Progenitor cell of endocrine pancreas (in vitro differentiated cells): Measurements from ENCODE around the gene FAM228A. TPM values are rescaled to one million over a fixed set of nuclear protein-coding genes. Genes with fewer than 3 reads are reported as not detected.
"Not testable (repeated sequence)": the region's sequence is repeated elsewhere in the genome, so short reads cannot be mapped to it uniquely, and the experiment has no call there.

Source experiments
- DNase-seq: peaks from one replicate; pipeline ENCODE4 v3.0.0; 2021; ENCODE audit warnings: low spot score; ENCODE audit not compliant: unreplicated experiment
- H3K27ac Mint-ChIP-seq: 2 replicates; pipeline ENCODE4 v1.8.0; 2021; ENCODE audit warnings: mild to moderate bottlenecking, moderate library complexity, mixed read lengths
- H3K27me3 Mint-ChIP-seq: 2 replicates; pipeline ENCODE4 v1.8.0; 2021; ENCODE audit warnings: mixed read lengths
- H3K36me3 Mint-ChIP-seq: 2 replicates; pipeline ENCODE4 v1.8.0; 2022; ENCODE audit warnings: mixed read lengths; ENCODE audit not compliant: insufficient read depth
- H3K4me1 Mint-ChIP-seq: 2 replicates; pipeline ENCODE4 v1.8.0; 2021; ENCODE audit warnings: low read depth, mixed read lengths
- H3K4me3 Mint-ChIP-seq: 2 replicates; pipeline ENCODE4 v1.8.0; 2021; ENCODE audit warnings: low read depth, mild to moderate bottlenecking, moderate library complexity, mixed read lengths
- H3K9me3 Mint-ChIP-seq: 2 replicates; pipeline ENCODE4 v1.8.0; 2021; ENCODE audit warnings: low read depth, mixed read lengths
- CTCF ChIP-seq: fragments of 200-600 bp; sonication (generic); IDR thresholded peaks from one replicate; pipeline ENCODE4 v1.5.0; 2021; ENCODE audit warnings: antibody characterized with exemption, mild to moderate bottlenecking; ENCODE audit not compliant: unreplicated experiment
- long read RNA-seq: library from polyadenylated mRNA; unstranded; transcript quantifications from one replicate; pipeline ENCODE4 v2.0.0, GENCODE V29; 2020
- total RNA-seq: library from RNA; stranded (reverse); gene quantifications from 2 replicates; pipeline ENCODE4 v1.2.1, GENCODE V29; 2021

The FAM228A gene
- total RNA-seq, result 0.31 and 0.80 TPM in 2 replicates
- long read RNA-seq, result 0 reads

GRCh38 chr2:24174851-24175277 is at the start of gene FAM228A:
Gene FAM228A (plus strand): TSS chr2:24175053. CDS start chr2:24175481, 428 bp downstream.
- Mint-ChIP-seq H3K36me3 (peaks cover 3% of the 10 kb centered on the region), H3K27ac (no peak within 1 kb of the TSS), H3K9me3 (peaks cover 5% of the 10 kb centered on the region), H3K27me3 (peaks cover 12% of the 10 kb centered on the region), H3K4me1 (no peaks in the 10 kb centered on the region), H3K4me3 (no peak within 1 kb of the TSS)
- no peak for TF ChIP-seq CTCF
- DNase-seq, result no peak

- Mint-ChIP-seq H3K27me3 (no peaks in the 10 kb centered on the region), H3K9me3 (no peaks in the 10 kb centered on the region), H3K4me3 (no peak overlapping the region), H3K36me3 (peaks cover 9% of the 10 kb centered on the region), H3K4me1 (peaks cover 10% of the 10 kb centered on the region), H3K27ac (no peak overlapping the region)
- TF ChIP-seq CTCF, result no peak
- DNase-seq, result no peak
Observed at GRCh38 chr2:24125956-24126355, 48.9 kb upstream of the FAM228A start.

- H3K9me3 Mint-ChIP-seq, result peaks cover 15% of the 10 kb centered on the region
- H3K4me1 Mint-ChIP-seq, result no peaks in the 10 kb centered on the region
- DNase-seq, result no peak
- peaks cover 13% of the 10 kb centered on the region for H3K36me3 Mint-ChIP-seq
- H3K27ac Mint-ChIP-seq, result no peak overlapping the region
- H3K4me3 Mint-ChIP-seq, result no peak overlapping the region
- TF ChIP-seq CTCF, result no peak
- H3K27me3 Mint-ChIP-seq, result no peaks in the 10 kb centered on the region
Observed at GRCh38 chr2:24132543-24132942, 42.3 kb upstream of the FAM228A start.

- not testable (repeated sequence) for H3K4me3 Mint-ChIP-seq, H3K27me3 Mint-ChIP-seq, H3K9me3 Mint-ChIP-seq, DNase-seq, H3K27ac Mint-ChIP-seq, H3K4me1 Mint-ChIP-seq
- peaks cover 14% of the 10 kb centered on the region for H3K36me3 Mint-ChIP-seq
Observed at GRCh38 chr2:24140305-24140704, 34.5 kb upstream of the FAM228A start.

- no peak for TF ChIP-seq CTCF
- DNase-seq, result no peak
- no peaks in the 10 kb centered on the region for H3K27me3 Mint-ChIP-seq
- H3K27ac Mint-ChIP-seq, result no peak overlapping the region
- peaks cover 8% of the 10 kb centered on the region for H3K4me1 Mint-ChIP-seq
- H3K36me3 Mint-ChIP-seq, result peaks cover 48% of the 10 kb centered on the region
- peaks cover 24% of the 10 kb centered on the region for H3K9me3 Mint-ChIP-seq
- H3K4me3 Mint-ChIP-seq, result no peak overlapping the region
Observed at GRCh38 chr2:24147364-24147763, 27.5 kb upstream of the FAM228A start.

- H3K4me3 Mint-ChIP-seq, result no peak overlapping the region
- H3K27ac Mint-ChIP-seq, result peak overlapping the region; percentile 69
- peaks cover 29% of the 10 kb centered on the region for H3K36me3 Mint-ChIP-seq
- H3K9me3 Mint-ChIP-seq, result peaks cover 11% of the 10 kb centered on the region
- DNase-seq, result no peak
- no peak for TF ChIP-seq CTCF
- H3K4me1 Mint-ChIP-seq, result peaks cover 27% of the 10 kb centered on the region
- peaks cover 8% of the 10 kb centered on the region for H3K27me3 Mint-ChIP-seq
Observed at GRCh38 chr2:24152413-24153197, 22.2 kb upstream of the FAM228A start.
